Nucleus accumbens (tissue), 56 donors: ENCODE results near the gene KCNIP3.
"Not testable (repeated sequence)": the region's sequence is repeated elsewhere in the genome, so short reads cannot be mapped to it uniquely, and the experiment has no call there.

Source experiments
- DNase-seq, 56 donors: peaks; one replicate each; lab custom pipeline; 2025; lab: John Stamatoyannopoulos, UW

The KCNIP3 gene

GRCh38 chr2:95355486-95355885, 58.3 kb downstream of the KCNIP3 start:
- DNase-seq, result not testable (repeated sequence)

DNA sequence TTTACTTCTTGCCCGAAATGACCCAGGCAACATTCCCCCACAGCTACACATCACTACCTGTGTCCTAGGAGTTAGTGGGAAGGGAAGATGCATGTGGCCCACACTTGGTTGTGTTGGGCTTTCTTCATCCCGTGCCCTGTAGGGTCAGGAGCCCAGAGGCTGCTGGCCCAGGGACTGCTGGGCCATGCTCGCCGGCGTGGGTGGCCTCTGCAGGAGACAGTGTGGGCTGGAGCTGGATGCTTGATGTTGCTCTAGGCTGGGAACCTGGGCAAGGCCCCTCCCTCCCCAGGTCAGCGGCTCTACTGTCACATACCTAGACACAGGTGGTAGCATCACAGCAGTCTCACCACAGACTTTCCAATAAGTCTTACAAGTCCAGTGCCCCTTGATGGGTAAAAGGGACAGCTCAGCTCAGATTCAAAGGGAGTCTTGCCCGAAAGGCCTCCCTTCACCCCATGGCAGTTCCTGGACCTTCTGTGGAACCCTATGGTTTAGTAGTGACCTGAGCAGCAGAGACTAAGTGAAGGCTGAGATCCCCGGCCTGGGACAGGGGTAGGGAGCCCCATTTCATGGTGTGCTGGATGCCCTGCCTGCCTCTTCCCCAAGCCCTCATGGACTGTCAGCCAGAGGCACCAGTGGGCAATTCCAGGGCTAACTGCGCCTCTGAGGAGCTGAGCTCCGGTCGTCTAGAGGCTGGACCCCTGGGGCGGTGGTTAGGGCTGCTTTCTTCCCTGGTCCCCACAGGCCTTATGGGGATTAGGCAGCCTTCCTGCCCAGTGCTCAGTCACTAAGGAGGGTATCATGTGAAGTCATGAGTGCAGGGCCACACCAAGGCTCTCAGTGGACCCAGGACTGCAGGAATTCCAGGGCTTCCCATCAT, 59.9 kb downstream of the KCNIP3 start:
- no peak for DNase-seq

DNA sequence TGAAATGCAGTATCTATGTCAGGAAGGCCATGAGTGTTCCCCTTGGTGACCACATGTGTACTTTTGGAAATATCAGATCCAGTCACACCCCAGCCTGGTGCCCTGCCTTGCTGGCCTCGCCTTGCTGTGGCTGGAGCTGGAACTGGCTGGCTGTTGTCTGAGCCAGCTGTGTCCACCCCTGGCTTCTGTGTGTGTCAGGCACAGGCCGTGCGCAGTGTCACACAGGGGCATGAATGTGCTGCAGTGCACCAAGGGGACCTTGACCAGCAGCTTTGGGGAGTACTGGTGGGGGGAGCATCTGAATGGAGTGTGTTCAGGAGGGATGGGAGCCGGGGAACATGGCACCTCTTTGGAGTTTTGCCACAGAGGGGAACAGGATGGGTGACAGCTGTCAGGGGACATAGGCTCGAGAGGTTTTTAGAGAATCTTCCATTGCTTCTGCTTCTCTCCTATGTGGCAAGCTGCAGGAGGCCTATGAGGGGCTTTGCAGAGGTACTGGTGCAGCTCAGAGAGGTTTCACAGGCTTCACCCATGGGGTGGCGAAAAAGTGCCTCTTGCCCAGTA, 60.7 kb downstream of the KCNIP3 start:
- no peak for DNase-seq

GRCh38 chr2:95359031-95359430, 61.9 kb downstream of the KCNIP3 start:
- DNase-seq, result no peak

DNA sequence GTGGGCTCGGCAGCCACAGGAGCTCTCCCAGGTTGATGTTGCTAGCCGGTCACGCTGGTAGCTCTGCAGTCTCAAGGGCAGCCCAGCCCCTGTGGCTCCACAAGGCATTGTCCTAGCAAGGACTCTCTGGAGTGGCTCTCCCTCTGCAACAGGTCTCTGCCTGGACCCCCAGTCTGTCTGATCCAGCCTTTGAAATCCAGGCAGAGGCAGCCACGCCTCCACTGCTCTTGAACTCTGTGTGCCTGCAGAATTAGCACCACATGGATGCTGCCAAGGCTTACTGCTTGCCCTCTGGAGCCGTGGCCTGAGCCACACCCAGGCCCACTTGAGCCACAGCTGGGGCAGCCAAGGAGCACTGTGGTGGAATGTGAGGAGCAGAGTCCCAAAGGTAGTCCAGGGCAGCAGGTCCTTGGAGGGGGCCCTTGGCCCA, 62.4 kb downstream of the KCNIP3 start:
- no peak for DNase-seq

- DNase-seq, result no peak
These were observed 64.3 kb downstream of the KCNIP3 start for GRCh38 chr2:95361216-95361980.

GRCh38 chr2:95362486-95362885, 65.3 kb downstream of the KCNIP3 start:
- no peak for DNase-seq

GRCh38 chr2:95366514-95366913, 69.4 kb downstream of the KCNIP3 start:
- DNase-seq, result no peak

GRCh38 chr2:95372216-95372829, 75.2 kb downstream of the KCNIP3 start:
- DNase-seq, result no peak

DNA sequence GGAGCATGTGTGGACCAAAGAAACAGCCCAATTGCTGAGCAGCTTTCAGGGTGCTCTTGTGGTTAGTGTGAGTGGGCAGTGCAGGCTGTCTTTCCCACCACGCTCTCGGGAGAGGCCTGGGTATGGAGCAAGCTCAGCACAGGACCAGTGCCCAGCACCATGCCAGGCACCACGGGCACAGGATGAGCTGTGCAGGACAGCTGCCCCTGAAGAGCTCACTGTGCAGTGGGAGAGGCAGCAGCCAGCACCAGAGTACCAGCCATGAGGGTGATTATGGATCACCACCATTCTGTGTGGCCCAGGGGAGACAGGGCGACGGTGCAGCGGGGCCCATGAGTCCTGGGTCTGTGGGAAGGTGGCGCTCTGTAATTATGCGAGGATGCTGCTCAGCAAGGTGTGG, 75.7 kb downstream of the KCNIP3 start:
- DNase-seq, result no peak

GRCh38 chr2:95374029-95374428, 76.9 kb downstream of the KCNIP3 start:
- no peak for DNase-seq

DNA sequence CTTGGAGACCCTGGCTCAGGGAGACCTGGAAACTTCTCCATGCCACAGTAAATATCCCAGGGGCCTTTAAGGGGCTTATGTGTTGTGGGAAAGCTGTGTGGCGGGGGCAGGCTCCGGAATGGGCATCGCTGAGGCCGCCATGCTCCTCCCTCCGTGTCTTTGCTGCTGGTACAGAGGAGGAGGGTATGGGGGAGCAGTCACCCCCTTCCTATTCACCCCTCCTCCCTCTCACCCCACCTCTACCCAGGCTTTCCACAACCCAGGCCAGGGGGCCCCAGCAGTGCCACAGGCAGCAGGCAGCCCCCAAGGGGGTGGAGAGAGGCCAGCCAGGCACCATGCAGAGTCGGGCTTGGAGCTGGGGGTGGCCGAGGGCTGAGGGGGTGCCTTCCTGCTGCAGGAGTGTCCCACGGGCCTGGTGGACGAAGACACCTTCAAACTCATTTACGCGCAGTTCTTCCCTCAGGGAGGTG, 77.3 kb downstream of the KCNIP3 start:
- DNase-seq, result no peak

DNA sequence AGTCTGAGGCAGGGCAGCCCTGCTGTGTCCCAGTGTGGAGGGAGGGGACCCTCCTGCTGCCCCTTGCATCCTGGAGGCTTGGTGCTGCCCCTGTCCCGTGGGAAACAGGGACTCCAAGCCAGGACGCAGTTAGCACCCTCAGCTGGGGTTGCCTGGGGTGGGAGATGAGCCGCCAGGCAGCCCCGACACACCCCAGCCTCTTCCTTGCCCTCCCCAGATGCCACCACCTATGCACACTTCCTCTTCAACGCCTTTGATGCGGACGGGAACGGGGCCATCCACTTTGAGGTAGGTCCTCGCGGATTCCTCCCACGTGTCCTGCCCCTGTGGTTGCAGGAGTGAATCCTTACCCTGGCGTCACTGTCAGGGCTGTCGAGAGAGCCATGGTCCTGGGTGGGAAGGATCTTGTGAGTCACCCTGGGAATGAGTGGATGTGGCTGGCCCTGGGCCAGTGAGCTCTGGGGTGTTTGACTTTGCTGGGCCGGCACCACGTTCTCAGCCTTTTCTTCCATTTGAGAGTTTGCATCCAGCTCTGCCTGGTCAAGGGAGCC, 77.8 kb downstream of the KCNIP3 start:
- no peak for DNase-seq

DNA sequence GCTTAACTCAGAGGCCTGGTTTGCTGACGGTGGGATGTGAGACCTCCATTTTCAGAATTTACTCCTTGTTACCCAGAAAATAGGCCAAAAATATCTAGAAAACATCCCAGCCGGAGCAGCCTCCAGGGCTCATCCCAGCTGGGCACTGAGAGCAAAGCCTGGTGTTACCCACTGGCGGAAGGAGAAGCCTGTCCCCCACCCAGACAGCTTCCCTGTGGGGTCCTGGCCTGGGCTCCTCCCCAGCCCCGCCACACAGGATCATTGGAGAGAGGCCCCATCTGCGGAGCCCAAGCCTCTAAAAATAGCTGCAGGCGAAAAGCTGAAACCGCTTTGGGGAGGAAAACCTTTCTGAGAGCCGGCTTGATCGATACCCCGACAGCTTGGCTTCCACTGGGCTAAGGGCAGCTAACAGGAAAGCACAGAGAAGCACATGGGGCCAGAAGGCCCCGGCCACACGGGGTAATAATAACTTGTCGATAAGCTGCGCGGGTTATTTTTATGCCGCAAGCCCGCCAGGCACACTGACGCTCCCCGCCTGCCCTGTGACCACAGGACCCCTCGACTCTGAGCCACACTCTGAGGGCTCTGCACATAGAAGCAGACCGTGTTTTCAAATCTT, 78.5 kb downstream of the KCNIP3 start:
- no peak for DNase-seq

DNA sequence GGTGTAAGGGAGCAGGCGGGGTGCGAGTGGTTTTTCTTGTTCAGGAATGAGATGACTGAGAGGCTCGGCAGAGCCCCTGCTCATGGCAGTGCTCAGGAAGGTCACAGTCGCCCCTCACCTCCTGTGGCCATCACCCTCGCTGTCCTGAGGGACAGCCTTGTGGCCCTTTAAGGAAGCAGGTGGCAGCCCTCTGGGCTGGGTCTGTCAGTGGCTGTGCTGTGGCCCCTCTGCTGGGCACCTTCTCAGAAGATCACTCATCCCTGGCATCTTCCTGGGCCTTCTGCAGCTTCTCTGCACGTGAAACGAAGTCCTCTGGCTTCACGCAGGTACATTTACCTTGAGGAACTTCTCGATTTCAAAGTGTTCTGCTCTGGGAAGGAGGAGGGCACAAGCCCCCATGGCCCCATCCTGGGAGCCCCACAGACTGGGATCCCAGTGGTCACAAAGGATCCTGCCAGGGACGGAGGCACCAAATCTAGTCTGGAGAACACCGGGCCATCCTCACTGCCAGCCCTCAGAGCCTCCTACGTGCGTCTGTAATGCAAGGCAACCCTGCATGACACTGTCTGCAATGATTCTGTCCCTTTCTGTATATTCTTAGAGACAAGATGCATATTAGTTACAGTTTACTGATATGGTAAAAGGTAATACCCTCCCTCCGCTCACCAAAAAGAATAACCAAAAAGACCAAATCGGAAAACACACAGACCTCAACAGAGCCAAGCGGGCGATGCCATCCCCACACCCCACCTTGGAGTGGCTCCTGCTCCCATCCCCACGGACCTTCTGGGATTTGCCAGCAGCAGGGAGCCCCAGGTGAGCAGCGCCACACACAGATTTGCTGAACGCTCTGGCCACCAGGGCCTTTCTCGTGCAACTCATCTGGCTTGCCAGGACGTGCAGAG, 79.4 kb downstream of the KCNIP3 start:
- DNase-seq, result no peak

DNA sequence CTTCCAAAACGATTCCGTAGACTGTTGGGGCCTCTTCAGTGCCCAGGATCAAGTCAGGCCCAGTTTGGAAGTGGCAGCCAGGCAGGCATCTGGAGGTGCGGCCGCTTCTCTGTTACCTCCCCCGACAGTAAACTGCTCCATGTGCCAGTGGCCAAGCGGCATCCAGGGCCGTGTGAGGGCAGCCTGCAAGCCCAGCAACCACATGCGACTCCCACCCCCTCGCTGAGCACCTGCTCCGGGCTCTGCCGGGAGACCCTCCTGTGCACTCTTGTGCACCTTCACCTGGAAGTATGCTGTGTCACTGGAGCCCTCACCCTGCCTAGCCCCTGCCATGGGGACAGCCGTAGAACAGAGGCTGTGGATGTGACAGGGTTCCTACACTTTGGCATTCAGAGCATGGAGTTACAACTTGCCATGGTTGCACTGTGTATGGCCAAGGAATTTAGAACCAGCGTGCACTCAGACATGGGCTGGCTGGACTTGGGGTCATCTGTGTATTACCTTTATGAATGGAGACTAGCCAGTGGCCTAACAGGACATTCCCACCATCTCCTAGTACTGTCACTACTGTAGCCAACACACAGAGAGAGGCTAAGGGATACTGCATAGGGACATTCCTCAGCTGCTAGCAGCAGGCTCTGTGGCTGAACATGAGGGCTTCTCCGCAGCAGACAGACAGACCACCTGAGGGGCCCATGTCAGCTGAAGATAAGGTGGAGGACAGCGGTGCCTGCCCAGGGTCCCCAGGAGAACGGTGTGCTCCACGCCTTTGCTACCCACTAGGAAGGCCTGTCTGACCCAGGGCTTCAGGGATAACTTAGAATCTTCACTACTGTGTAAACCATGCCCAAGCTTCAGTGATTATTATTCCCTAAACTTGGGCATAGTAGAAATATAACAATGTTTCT, 80.3 kb downstream of the KCNIP3 start:
- no peak for DNase-seq

GRCh38 chr2:95378281-95378680, 81.1 kb downstream of the KCNIP3 start:
- DNase-seq, result not testable (repeated sequence)

DNA sequence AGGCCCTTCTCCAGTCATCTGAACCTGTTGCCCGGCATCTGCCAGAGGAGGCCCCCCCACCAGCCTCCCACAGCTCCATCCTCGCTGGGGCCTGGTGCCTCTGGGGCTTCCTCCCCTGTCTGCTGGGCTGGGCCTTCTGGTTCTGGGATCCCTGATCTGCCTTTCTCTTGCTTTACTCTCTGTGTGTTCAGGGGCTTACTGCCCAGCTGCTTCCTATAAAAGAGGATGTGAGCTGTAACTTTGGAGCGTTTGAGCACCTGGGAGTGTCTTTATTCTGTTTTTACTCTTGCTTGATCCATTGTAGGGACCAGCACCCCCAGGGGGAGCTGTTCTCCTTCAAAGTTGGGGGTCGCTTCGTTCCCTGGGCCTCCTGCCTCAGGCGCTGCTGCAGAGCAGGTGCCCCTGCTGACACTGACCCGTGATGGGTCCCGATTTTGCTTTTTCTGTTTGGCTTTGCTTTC, 82.3 kb downstream of the KCNIP3 start:
- no peak for DNase-seq
